ENCODE data around the gene KLHL35.

GRCh38 chr11:75398906-75399305 lies 34.1 kb downstream of the KLHL35 start:
- TF ChIP-seq CTCF (IDR thresholded peaks at IDR 0.05; ENCODE audit: low read depth, low read length, poor library complexity, severe bottlenecking) (no peak), EZH2phosphoT487 (IDR thresholded peaks at IDR 0.05; ENCODE audit: borderline replicate concordance, low read length) (no peak)
